GM21381 (cell line): ENCODE measurements around the gene CNTNAP5.

Experiments used
- ATAC-seq: cut with Tn5 transposase; IDR thresholded peaks from one replicate; pipeline ENCODE4 v1.9.1; 2021; ENCODE audit warnings: mild to moderate bottlenecking, moderate library complexity; ENCODE audit not compliant: unreplicated experiment

The CNTNAP5 gene

GRCh38 chr2:124053796-124054195, 28.7 kb downstream of the CNTNAP5 start:
- no peak for ATAC-seq

DNA sequence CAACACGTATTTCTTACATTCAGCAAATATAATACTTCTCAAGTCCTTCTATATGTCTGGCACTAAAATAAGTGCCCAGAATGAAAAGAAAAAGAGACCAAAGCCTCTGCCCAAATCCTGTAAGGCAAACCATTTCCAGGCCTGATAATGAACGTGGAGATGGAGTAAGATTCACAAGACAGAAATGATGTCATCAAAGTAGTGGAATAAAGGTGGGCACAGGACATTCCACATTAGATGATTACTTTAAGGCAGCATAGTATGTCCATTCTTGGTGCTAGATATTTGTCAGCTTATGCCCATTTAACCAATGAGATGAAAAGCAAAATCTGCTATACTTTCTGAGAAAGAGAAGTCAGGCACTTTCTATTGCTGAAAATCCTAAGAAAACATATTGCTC, 38.5 kb downstream of the CNTNAP5 start:
- no peak for ATAC-seq

- no peak for ATAC-seq
These were observed 40.5 kb downstream of the CNTNAP5 start for GRCh38 chr2:124065636-124066035.

DNA sequence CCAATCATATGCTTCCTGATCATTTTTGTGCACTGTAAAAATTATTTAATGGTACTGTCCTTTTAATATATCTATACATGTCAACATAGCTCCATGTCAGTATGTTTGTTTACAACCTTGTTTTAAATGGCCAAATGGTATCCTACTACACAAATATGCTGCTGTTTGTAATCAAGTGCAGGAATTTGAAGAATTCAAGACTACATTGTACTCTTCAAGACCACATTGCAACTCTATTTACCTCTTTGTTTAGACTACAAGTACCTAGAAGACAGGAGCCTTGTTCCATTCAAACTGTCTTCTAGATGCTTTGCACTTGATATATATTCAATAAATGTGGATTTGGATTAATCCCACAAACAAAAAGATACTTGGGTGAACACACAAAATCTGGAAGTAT, 41.7 kb downstream of the CNTNAP5 start:
- ATAC-seq, result no peak

DNA sequence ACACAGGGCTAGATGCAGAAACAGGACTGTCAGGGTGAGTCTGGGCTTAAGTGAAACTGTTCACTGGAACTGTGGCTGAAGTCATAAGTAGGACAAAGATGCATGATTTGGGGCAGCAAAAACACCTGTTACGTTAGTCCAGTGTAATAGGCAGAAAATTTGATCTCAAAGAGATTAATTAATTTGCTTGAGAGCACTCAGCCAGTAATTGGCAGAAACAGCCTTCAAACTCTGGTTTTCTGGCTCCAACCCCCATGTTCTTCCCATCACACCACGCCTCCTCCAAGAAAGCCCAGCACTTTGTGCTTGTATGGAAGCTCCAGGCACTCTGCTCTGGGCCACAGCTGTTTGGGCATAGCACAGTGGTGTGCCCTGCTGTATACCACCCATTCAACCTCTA, 54.0 kb downstream of the CNTNAP5 start:
- no peak for ATAC-seq

DNA sequence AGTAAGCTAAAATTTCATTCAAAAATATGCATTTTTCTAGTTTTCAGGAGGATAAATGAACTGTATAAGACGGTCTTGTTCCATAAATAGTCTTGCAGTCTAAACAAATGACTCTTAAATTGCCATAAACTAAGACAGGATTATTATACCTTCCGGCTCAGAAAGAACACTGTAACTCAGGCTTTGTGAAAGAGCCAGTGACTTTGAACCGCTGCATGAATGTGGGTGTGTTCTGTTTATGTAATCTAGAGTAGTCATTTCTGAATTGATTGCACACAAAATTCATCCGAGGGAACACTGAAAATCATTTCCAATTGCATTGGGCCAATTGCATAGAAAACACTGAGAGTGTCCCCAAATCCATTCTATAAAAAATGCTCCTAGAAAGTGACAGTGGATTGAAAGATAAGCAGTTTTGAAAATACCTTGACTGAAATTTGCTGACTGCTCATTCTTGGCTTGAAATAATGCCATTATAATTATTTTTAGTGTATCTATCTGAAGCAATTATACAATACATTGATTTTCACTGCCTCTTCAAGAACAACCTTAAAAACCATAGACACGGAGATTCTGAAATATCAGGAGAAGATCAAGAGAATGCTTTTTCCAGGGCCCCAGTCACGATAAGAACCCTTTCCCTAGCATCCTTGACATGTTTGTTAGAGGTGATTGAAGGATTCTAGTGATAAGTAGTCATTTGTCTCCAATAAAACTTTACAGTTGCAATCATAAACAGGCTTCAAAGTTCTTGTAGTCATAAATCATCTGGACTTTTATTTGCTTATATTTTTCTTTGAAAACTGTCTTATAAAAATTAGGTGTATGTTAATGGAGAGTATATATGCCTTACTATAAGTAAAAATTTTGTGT, 55.4 kb downstream of the CNTNAP5 start:
- ATAC-seq, result no peak

GRCh38 chr2:124081154-124081716, 56.1 kb downstream of the CNTNAP5 start:
- no peak for ATAC-seq

GRCh38 chr2:124088616-124089015, 63.5 kb downstream of the CNTNAP5 start:
- no peak for ATAC-seq

- no peak for ATAC-seq
These were observed 66.6 kb downstream of the CNTNAP5 start for GRCh38 chr2:124091721-124092120.

GRCh38 chr2:124092651-124093050, 67.6 kb downstream of the CNTNAP5 start:
- ATAC-seq, result no peak

- ATAC-seq, result no peak
These were observed 79.8 kb downstream of the CNTNAP5 start for GRCh38 chr2:124104914-124105313.

DNA sequence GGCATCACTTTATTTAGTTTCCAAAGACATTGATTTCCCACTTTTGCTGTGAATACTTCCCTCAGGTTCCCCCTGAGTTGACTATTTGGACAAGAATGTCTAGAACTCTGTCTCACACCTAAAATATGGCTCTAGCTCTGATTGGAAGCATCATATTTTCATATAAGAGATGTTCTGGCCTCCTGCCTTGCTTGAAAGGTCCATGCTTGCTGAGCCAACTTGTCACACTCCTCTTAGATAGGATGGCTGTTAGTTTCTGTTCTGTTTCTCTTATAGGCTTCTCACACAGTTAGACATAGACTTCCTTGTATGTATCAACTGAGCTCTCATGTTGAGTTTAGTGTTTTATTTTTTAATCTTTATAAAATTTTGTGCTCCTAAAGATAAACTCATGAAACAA, 87.1 kb downstream of the CNTNAP5 start:
- no peak for ATAC-seq

DNA sequence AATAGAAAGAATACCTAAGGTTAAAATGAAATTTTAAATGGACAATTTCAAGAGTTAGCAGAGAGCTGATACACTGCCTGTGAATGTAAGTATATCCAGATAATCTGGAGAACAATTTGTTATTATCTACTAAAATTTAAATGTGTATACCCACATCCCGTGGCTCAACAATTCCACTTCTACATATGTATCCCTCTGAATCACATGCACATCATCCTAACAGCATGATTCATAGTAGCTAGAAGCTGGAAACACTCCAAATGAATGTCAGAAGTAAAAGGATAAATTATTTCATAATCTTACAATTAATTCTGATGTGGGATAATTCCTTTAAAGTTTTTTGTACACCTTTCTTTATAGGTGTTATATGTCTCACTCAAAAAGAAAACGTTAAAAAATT, 87.9 kb downstream of the CNTNAP5 start:
- ATAC-seq, result no peak

DNA sequence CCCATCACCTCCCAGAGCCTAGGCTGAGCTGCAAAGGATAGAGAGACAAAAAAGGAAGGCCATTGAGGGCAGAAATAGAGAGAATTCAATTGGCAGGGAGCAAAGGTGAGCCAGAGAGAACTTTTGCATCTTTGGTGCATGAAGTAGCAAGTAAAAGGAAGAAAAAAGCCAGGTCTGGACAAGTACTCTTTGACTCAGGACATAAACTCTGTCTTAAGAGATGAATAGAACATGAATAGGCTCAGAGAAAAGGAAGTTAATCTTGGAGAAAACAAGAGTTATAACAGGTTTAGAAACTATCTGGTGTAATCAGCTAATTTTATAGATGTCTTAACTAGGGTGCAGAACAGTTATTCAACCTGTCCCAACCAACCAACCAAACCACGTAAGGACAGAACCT, 95.2 kb downstream of the CNTNAP5 start:
- ATAC-seq, result no peak

DNA sequence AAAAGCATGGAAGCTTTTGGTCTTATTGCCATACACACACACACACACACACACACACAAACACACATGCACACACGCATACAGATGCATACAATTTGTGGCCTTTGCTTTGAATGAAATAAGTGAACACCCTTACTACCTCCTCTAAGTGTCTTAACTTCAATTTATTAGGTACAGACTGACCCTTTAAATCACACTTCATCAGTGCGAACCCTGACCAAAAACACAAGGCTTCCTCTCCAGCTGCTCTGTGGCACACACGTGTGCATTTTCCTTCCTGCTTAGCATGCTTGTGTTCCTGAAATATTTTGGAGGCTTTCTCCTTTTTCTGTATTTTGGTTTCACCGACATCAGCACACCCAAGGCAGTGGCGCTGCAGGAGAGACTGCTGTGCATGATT, 96.0 kb downstream of the CNTNAP5 start:
- no peak for ATAC-seq

- ATAC-seq, result no peak
These were observed 96.7 kb downstream of the CNTNAP5 start for GRCh38 chr2:124121760-124122275.

GRCh38 chr2:124122340-124122739, 97.3 kb downstream of the CNTNAP5 start:
- no peak for ATAC-seq

GRCh38 chr2:124131276-124131675, 106.2 kb downstream of the CNTNAP5 start:
- ATAC-seq, result no peak

GRCh38 chr2:124136110-124136509, 111.0 kb downstream of the CNTNAP5 start:
- no peak for ATAC-seq

GRCh38 chr2:124138076-124138475, 113.0 kb downstream of the CNTNAP5 start:
- no peak for ATAC-seq

- no peak for ATAC-seq
These were observed 120.9 kb downstream of the CNTNAP5 start for GRCh38 chr2:124145982-124146381.

GRCh38 chr2:124147552-124147951, 122.5 kb downstream of the CNTNAP5 start:
- ATAC-seq, result no peak
